B cell (primary cell): ENCODE results near the gene NDUFS6. TPM values are rescaled to one million over a fixed set of nuclear protein-coding genes. Genes with fewer than 3 reads are reported as not detected.

ENCODE experiments used
- ATAC-seq: fragments of 200-7000 bp; cut with Tn5 transposase; one replicate; pipeline ENCODE4 v1.10.0; 2021; ENCODE audit warnings: low read depth, mild to moderate bottlenecking, moderate number of reproducible peaks, moderate library complexity
- CTCF ChIA-PET: fragments of 350-600 bp; sonication (Branson Sonifier 250); formaldehyde crosslinking; loops from one replicate; lab custom pipeline; 2021; ENCODE audit warnings: antibody characterized with exemption, inconsistent platforms; lab: Charles Lee
- POLR2A ChIA-PET: fragments of 350-600 bp; sonication (Branson Sonifier 250); formaldehyde crosslinking; loops from one replicate; lab custom pipeline; 2021; ENCODE audit warnings: antibody characterized with exemption; lab: Charles Lee
- DNase-seq: peaks from one replicate; pipeline ENCODE4 v3.0.0; 2013
- H2AFZ ChIP-seq: 2 replicates; pipeline ENCODE4 v1.6.1; 2012; ENCODE audit warnings: mild to moderate bottlenecking, low read depth, low read length; ENCODE audit not compliant: insufficient read depth, poor library complexity, severe bottlenecking
- H3K27ac ChIP-seq, 2 donors: 1 replicate in 1 of 2; 2 replicates in 1 of 2; pipeline ENCODE4 v1.5.1; 2012 to 2013; ENCODE audit warnings: low read length in 2 of 2, mild to moderate bottlenecking in 2 of 2, moderate library complexity in 1 of 2
- H3K27me3 ChIP-seq, 4 experiments: fragments of 200-600 bp in 1 of 4; sonication (generic) in 1 of 4; replicated peaks in 1 of 4; 1 replicate in 2 of 4; 2 replicates in 2 of 4; pipeline versions ENCODE4 v1.6.1 to v1.7.0; 2013 to 2016; ENCODE audit warnings: low read length in 3 of 4, mild to moderate bottlenecking in 2 of 4, mixed read lengths in 1 of 4, moderate library complexity in 1 of 4; ENCODE audit not compliant: insufficient read depth in 4 of 4, control insufficient read depth in 3 of 4; ENCODE audit errors: control extremely low read depth in 1 of 4
- H3K36me3 ChIP-seq, 2 experiments: replicated peaks in 1 of 2; 1 replicate in 1 of 2; 2 replicates in 1 of 2; pipeline versions ENCODE4 v1.6.1 to v1.7.1; 2013; ENCODE audit warnings: low read length in 1 of 2; ENCODE audit not compliant: insufficient read depth in 2 of 2, control insufficient read depth in 1 of 2; ENCODE audit errors: control extremely low read depth in 1 of 2, extremely low read depth in 1 of 2
- H3K4me1 ChIP-seq, 2 donors: fragments of 200-600 bp in 1 of 2; sonication (generic) in 1 of 2; 1 replicate in 1 of 2; 2 replicates in 1 of 2; pipeline versions ENCODE4 v1.5.1 to v1.6.1; 2013 to 2017; ENCODE audit warnings: low read length in 2 of 2; ENCODE audit not compliant: control insufficient read depth in 2 of 2, insufficient read depth in 2 of 2
- H3K4me2 ChIP-seq: replicated peaks from 2 replicates; pipeline ENCODE3; 2012; ENCODE audit warnings: mild to moderate bottlenecking, low read depth, low read length; ENCODE audit not compliant: poor library complexity, severe bottlenecking
- H3K4me3 ChIP-seq, 5 experiments: fragments of 200-600 bp in 1 of 5; sonication (generic) in 1 of 5; 1 replicate in 3 of 5; 2 replicates in 2 of 5; pipeline versions ENCODE4 v1.5.1 to v1.7.0; 2011 to 2016; ENCODE audit warnings: low read length in 4 of 5, mild to moderate bottlenecking in 4 of 5, low read depth in 2 of 5, control low read depth in 1 of 5, moderate library complexity in 1 of 5; ENCODE audit not compliant: insufficient read depth in 1 of 5; ENCODE audit errors: control extremely low read depth in 1 of 5, extremely low read depth in 1 of 5
- H3K79me2 ChIP-seq: fragments of 200-600 bp; sonication (generic); one replicate; pipeline ENCODE4 v1.6.0; 2016; ENCODE audit warnings: low read length; ENCODE audit not compliant: control insufficient read depth, insufficient read depth
- H3K9ac ChIP-seq: fragments of 200-600 bp; sonication (generic); 2 replicates; pipeline ENCODE4 v1.6.1; 2017; ENCODE audit warnings: mild to moderate bottlenecking, low read length, moderate library complexity
- H3K9me3 ChIP-seq, 3 donors: one replicate each; pipeline versions ENCODE4 v1.6.1 to v1.7.1; 2013; ENCODE audit warnings: low read length in 2 of 3; ENCODE audit not compliant: control insufficient read depth in 2 of 3, insufficient read depth in 1 of 3; ENCODE audit errors: control extremely low read depth in 1 of 3
- H4K20me1 ChIP-seq: 2 replicates; pipeline ENCODE4 v1.6.0; 2012; ENCODE audit warnings: mild to moderate bottlenecking, low read length; ENCODE audit not compliant: insufficient read depth, control insufficient read depth, poor library complexity, severe bottlenecking
- H3K27ac Mint-ChIP-seq: one replicate; pipeline ENCODE4 v1.8.0; 2021; ENCODE audit warnings: mixed read lengths
- H3K27me3 Mint-ChIP-seq: one replicate; pipeline ENCODE4 v1.8.0; 2021; ENCODE audit warnings: mixed read lengths
- H3K4me1 Mint-ChIP-seq: one replicate; pipeline ENCODE4 v1.8.0; 2021; ENCODE audit warnings: mixed read lengths
- H3K4me3 Mint-ChIP-seq: one replicate; pipeline ENCODE4 v1.8.0; 2021; ENCODE audit warnings: mixed read lengths
- H3K9me3 Mint-ChIP-seq: one replicate; pipeline ENCODE4 v1.8.0; 2022; ENCODE audit warnings: mixed read lengths; ENCODE audit not compliant: insufficient read depth
- CTCF ChIP-seq: fragments of 200-600 bp; IDR thresholded peaks from one replicate; pipeline ENCODE4 v1.8.0; 2022; ENCODE audit warnings: antibody characterized with exemption, mild to moderate bottlenecking
- EZH2 ChIP-seq: IDR thresholded peaks from 2 replicates; pipeline ENCODE4 v1.6.1; 2012; ENCODE audit warnings: borderline replicate concordance, low read depth, mild to moderate bottlenecking, moderate library complexity, low read length; ENCODE audit not compliant: insufficient read depth, poor library complexity, severe bottlenecking
- WGBS: methylation state at CpG from one replicate; pipeline ENCODE4 v1.1.5; 2013; ENCODE audit warnings: missing lambda C conversion rate; ENCODE audit not compliant: insufficient coverage; 5-methylcytosine and 5-hydroxymethylcytosine counted together
- intact Hi-C: fragments of 100-400 bp; cut with micrococcal nuclease; formaldehyde crosslinking; loops from one replicate; pipeline ENCODE4 v1.10.0; 2022
- polyA plus RNA-seq: library from polyadenylated mRNA; depleted of rRNA; stranded (reverse); fragments of >200 nt; gene quantifications from 2 replicates; pipeline ENCODE4 v1.2.3, GENCODE V29; 2012
- total RNA-seq, 2 donors: library from RNA; stranded (reverse); fragments of 120-200 nt in 1 of 2; gene quantifications; 1 replicate in 1 of 2; 2 replicates in 1 of 2; pipeline versions ENCODE4 v1.2.3 to v1.2.4, GENCODE V29; 2013 to 2022

NDUFS6 gene
- total and polyA plus RNA-seq, 2 donors (not counting 1 experiment from before 2014, with no cell fraction given) = 16.9 to 18.0 TPM

DNA sequence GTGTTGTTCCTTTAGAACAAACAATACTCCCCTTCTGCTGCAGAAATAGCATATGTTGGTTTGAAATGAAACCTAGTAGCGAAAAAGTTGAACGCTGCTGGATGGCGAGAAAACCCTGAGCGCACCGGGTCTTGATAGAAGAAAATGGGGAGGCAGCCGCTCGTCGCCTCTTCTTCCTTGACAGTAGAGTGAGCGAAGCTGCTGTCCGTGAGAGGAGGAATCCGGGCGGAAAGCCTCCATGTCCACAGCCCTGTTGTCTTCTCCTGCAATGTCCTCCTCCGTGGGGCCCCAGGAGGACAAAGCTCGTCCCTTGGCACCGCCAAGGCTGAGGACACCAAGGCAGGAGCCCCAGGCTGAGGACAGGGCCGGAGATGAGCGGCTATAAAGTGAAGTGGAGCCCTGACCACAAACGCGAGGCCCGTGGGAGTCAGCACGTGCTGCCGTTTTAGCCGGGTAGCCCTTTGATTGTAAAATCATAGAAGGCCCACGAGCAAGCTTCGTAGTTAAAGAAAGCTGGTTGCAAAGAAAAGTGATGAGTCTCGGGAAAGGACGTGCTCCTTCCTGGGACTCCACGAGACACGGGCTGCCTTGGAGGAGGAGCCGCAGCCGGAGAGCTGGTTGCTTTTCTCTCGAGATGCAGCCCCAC lies 37.1 kb upstream of the NDUFS6 start:
- Histone ChIP-seq H4K20me1 (no peaks in the 10 kb centered on the region), H3K9me3 (peaks cover 0 to 16% (median 0%) of the 10 kb centered on the region in 3 donors), H3K27ac (no peak overlapping the region), H3K4me1 (peaks cover 3 to 6% of the 10 kb centered on the region in 2 donors), H3K27me3 (peaks cover 0 to 20% (median 5%) of the 10 kb centered on the region in 4 experiments), H3K4me3 (no peak overlapping the region), H3K79me2 (no peaks in the 10 kb centered on the region), H3K36me3 (no peaks in the 10 kb centered on the region), H3K9ac (no peak overlapping the region), H2AFZ (no peak overlapping the region), H3K4me2 (no peak overlapping the region)
- Mint-ChIP-seq H3K27ac (no peak overlapping the region), H3K4me1 (no peaks in the 10 kb centered on the region), H3K4me3 (no peak overlapping the region), H3K9me3 (no peaks in the 10 kb centered on the region), H3K27me3 (peaks cover 24% of the 10 kb centered on the region)
- no peak for DNase-seq
- TF ChIP-seq EZH2 = no peak
- TF ChIP-seq CTCF = no peak
- ATAC-seq = no peak
- intact Hi-C loops = loop anchor here (10.0 kb wide), 1 partner anchor 271 kb away; no protein-coding TSS in a partner anchor
- ChIA-PET CTCF (interaction anchor here (1.2 kb wide), 1 partner anchor 273 kb away, joined by 3 read pairs; no protein-coding TSS in a partner anchor), POLR2A (no interaction called here)
- WGBS = 81% methylated on average over 29 of the region's 32 CpGs

- intact Hi-C loops = loop anchor here (10.0 kb wide), 1 partner anchor 270 kb away; no protein-coding TSS in a partner anchor
- no peaks in the 10 kb centered on the region for H3K9me3 Mint-ChIP-seq
- POLR2A ChIA-PET = no interaction called here
- no peak overlapping the region for H3K4me3 Mint-ChIP-seq
- ATAC-seq = no peak
- no peaks in the 10 kb centered on the region for H3K4me1 Mint-ChIP-seq
- H4K20me1 ChIP-seq = no peaks in the 10 kb centered on the region
- H3K27me3 Mint-ChIP-seq = peaks cover 24% of the 10 kb centered on the region
- CTCF ChIA-PET = interaction anchor here (1.2 kb wide), 1 partner anchor 272 kb away, joined by 3 read pairs; no protein-coding TSS in a partner anchor
- no peak overlapping the region for H3K27ac Mint-ChIP-seq
- no peaks in the 10 kb centered on the region for H3K36me3 ChIP-seq
- no peak for TF ChIP-seq EZH2
- no peak for TF ChIP-seq CTCF
- no peaks in the 10 kb centered on the region for H3K79me2 ChIP-seq
- H2AFZ ChIP-seq = no peak overlapping the region
- peaks cover 0 to 22% (median 5%) of the 10 kb centered on the region in 4 experiments for H3K27me3 ChIP-seq
- peaks cover 0 to 12% (median 0%) of the 10 kb centered on the region in 3 donors for H3K9me3 ChIP-seq
- no peak for DNase-seq
- peak overlapping the region; percentile 23 for H3K4me2 ChIP-seq
- H3K4me3 ChIP-seq = no peak overlapping the region
- WGBS = 91% methylated on average over 11 of the region's 11 CpGs
- H3K27ac ChIP-seq = no peak overlapping the region
- H3K9ac ChIP-seq = no peak overlapping the region
- H3K4me1 ChIP-seq = peaks cover 3 to 6% of the 10 kb centered on the region in 2 donors
Measured at GRCh38 chr5:1764606-1764960, 36.6 kb upstream of the NDUFS6 start.
